HTR-8/SVneo (cell line): ENCODE results near the gene BNIP5.
"Not testable (repeated sequence)": the region's sequence is repeated elsewhere in the genome, so short reads cannot be mapped to it uniquely, and the experiment has no call there.

ENCODE experiments used
- DNase-seq: peaks from one replicate; pipeline ENCODE4 v3.0.0; 2011; ENCODE audit warnings: low spot score, mixed read lengths; ENCODE audit not compliant: insufficient read length
- FAIRE-seq: peaks from 2 replicates; lab custom pipeline; 2011; peaks lifted over from hg19 to GRCh38; lab: Jason Lieb, UNC

BNIP5 gene

GRCh38 chr6:36367743-36368142 lies 31.1 kb upstream of the BNIP5 start:
- DNase-seq (no peak), FAIRE-seq (no peak)

DNA sequence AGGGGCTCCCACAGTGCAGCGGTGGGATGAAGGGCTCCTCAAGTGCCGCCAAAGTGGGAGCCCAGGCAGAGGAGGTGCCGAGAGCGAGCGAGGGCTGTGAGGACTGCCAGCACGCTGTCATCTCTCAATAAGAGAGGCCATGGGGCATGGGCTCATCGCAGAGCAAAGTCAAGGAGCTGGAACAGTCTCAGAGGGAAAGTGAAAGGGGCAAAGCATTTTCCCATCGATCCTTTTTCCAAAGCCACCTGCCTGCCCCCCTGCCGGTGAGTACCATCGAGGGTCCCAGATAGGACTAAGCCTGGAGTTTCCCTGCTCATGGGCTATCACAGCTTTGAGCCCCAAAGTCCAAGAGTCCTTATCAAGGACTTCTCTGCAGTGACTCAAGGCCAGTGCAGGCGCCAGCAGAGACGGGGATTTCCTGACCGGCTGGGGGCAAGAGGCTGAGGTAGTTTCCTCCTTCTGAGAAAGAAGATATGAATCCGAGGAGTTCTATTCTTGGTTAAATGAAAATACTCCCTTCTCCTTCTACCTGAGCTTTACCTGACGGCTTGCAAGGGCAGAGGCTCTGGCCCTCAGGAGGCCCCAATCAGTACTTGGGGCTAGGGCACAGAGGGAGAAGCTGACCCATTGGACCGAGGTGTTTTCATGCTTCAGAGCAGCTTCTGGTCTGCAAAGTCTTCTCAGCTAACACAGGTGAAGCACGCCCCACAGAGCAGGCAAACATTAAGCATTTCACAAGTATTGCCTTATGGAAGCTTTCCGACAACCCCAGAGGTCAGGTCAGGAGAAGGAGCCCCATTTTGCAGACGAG lies 28.2 kb upstream of the BNIP5 start:
- no peak for FAIRE-seq
- no peak for DNase-seq

DNA sequence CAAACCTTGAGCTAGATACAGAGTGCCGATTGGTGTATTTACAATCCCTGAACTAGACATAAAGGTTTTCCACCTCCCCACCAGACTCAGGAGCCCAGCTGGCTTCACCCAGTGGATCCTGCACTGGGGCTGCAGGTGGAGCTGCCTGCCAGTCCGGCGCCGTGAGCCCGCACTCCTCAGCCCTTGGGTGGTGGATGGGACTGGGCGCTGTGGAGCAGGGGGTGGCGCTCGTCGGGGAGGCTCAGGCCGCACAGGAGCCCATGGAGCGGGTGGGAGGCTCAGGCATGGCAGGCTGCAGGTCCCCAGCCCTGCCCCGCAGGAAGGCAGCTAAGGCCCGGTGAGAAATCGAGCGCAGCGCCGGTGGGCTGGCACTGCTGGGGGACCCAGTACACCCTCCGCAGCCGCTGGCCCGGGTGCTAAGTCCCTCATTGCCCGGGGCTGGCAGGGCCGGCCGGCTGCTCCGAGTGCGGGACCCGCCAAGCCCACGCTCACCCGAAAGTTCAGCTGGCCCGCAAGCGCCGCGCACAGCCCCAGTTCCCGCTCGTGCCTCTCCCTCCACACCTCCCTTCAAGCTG lies 27.5 kb upstream of the BNIP5 start:
- FAIRE-seq, result not testable (repeated sequence)

GRCh38 chr6:36363371-36363752 lies 26.7 kb upstream of the BNIP5 start:
- not testable (repeated sequence) for DNase-seq, FAIRE-seq

More for the DNA sequence above, 27.5 kb upstream of the BNIP5 start:
- DNase-seq, result not testable (repeated sequence)

- FAIRE-seq (no peak), DNase-seq (no peak)
These were observed 26.1 kb upstream of the BNIP5 start for GRCh38 chr6:36362551-36363370.

DNA sequence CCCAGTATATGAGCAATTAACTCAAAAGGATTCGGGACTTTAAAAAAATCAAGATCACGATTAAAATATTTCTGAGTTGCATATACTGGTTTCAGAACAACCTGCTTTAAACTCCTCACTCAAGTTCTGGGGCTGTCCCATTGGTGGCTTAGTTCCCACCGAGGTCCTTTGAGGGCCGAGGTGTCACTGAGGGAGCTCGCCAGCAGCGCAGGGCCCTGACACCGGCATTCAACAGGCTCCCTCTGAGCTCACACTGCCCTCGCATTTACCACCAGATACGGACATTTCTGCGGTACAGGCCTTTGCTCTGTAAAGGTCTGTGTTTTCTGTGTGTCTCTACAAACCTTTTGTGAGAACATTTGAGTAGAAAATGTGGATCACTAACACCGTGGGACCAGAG lies 24.4 kb upstream of the BNIP5 start:
- DNase-seq (no peak), FAIRE-seq (no peak)

- FAIRE-seq, result no peak
These were observed 23.8 kb upstream of the BNIP5 start for GRCh38 chr6:36360241-36361054.

DNA sequence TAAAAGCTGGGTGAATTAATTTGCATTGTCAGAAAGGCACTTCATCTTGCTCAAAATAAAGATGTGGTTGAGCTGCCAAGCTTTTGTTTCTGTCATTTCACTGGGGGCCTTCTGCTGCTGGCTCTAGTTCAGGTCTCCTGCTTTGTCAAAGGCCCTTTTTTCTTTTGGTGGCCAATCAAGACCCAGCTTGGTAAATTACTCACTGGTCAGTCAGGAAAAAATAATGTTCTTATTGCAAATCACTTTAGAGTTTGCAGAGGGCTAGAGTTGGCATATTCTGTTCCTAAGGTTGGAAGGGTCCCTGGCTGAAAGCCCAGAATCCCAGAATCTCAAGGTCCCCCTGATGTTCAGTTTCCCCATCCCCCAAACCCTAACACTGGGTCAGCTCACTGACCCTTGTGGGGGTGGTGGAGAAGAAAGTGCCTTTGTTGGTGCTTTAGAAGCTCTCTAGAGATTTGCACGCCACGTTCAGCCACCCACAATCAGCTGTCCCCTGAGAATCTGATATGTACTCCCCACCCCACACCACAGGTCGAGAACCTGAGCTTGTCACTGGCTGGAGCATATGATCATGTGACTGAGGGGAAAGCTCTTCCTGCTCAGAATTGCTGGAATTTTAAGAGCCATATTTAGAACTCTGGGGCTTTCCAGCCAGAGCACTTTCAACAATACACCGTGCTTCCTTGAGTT lies 21.7 kb upstream of the BNIP5 start:
- FAIRE-seq, result no peak
- DNase-seq, result no peak

More at GRCh38 chr6:36360241-36361054, 23.8 kb upstream of the BNIP5 start:
- peak; percentile 85 for DNase-seq

- FAIRE-seq (no peak), DNase-seq (no peak)
These were observed 21.2 kb upstream of the BNIP5 start for GRCh38 chr6:36357872-36358225.

GRCh38 chr6:36355819-36356218 lies 19.1 kb upstream of the BNIP5 start:
- FAIRE-seq, result no peak

GRCh38 chr6:36353411-36353915 lies 16.8 kb upstream of the BNIP5 start:
- no peak for DNase-seq

More at GRCh38 chr6:36355819-36356218, 19.1 kb upstream of the BNIP5 start:
- no peak for DNase-seq

DNA sequence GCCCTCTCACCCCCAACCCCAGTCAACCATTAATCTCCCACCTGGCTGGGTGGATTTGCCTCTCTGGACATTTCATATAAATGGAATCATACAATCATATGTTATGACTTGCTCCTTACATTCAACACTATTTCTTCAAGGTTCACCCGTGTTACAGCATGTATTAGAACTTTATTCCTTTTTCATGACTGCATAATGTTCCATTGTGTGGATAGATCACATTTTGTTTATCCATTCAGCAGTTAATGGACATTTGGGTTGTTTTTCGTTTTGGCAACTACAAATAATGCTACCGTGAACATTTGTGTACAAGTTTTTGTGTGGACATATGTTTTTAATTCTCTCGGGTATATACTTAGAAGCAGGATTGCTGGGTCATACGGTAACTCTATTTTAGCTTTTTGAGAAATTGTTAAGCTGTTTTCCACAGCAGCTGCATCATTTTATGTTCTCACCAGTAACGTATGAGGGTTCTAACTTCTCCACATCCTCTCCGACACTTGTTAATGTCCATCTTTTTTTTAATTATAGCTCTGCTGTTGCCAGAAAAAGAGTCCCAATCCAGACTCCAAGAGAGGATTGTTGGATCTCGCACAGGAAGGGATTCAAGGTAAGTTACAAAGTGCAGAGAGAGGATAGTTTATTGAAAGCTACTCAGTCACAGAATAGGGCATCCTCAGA lies 15.9 kb upstream of the BNIP5 start:
- FAIRE-seq (peak; percentile 9), DNase-seq (no peak)

More at GRCh38 chr6:36353411-36353915, 16.8 kb upstream of the BNIP5 start:
- no peak for FAIRE-seq

GRCh38 chr6:36350681-36351571 lies 14.2 kb upstream of the BNIP5 start:
- no peak for FAIRE-seq
- no peak for DNase-seq

- DNase-seq, result no peak
- no peak for FAIRE-seq
These were observed 13.4 kb upstream of the BNIP5 start for GRCh38 chr6:36350082-36350481.

DNA sequence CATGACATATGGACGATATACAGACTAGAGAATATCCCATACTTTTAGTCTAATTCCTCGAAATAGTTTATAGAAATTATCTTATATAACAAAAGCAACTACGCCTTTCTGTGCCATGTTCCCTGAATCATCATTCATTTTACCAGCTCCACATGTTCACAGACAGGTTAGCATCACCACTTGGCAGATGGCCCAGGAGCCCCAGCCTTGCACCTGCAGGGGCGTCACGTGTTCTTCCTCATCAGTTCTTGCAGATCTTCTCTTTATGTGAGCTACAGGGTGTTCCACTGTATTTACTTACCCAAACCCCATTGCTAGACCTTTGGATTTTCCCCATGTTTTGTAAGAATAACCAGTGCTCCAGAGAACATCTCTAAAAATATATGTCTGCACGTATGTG lies 12.6 kb upstream of the BNIP5 start:
- no peak for DNase-seq
- FAIRE-seq, result no peak

DNA sequence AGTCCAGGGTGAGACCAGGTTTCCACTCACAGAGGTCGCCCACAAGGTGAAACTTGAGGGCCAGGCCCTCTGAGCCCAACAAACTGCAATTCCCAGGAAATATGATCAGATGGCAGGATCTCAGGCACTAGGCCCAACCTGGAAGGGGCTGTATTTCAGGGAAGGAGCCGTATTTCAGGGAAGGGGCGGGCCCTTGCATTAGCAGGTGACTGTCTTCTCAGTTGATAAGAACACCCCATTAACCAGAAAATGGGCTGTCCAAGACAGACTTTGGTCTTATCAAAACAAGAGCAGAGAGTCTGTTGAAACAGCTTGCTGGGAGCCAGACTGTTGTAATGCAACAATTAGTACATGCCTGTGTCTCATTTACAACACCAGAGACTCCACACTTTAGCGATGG lies 10.9 kb upstream of the BNIP5 start:
- FAIRE-seq, result no peak
- no peak for DNase-seq

- FAIRE-seq, result no peak
- no peak for DNase-seq
These were observed 10.0 kb upstream of the BNIP5 start for GRCh38 chr6:36346486-36347273.
